ENCODE measurements around the gene TNFRSF1A.
"Not testable (repeated sequence)": the region's sequence is repeated elsewhere in the genome, so short reads cannot be mapped to it uniquely, and the experiment has no call there.

Gene TNFRSF1A

DNA sequence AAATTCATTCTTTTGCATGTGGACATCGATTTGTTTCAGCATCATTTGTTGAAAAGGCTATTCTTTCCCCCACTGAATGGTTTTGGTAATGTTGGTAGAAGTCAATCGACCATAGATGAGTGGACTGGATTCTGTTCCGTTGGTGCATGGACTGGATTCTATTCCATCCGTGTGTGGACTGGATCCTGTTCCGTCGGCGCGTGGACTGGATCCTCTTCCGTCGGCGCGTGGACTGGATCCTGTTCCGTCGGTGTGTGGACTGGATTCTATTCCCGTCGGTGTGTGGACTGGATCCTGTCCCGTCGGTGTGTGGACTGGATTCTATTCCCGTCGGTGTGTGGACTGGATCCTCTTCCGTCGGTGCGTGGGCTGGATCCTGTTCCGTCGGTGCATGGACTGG lies 52.0 kb downstream of the TNFRSF1A start:
- H3K4me1 ChIP-seq (ENCODE audit: control insufficient read depth, insufficient read depth, low read length): not testable (repeated sequence)

GRCh38 chr12:6289081-6289480 lies 52.8 kb downstream of the TNFRSF1A start:
- H3K4me3 ChIP-seq (ENCODE audit: low read depth, low read length); H3K27me3 ChIP-seq (ENCODE audit: control insufficient read depth, insufficient read depth, low read length); H3K9me3 ChIP-seq (ENCODE audit: control insufficient read depth, insufficient read depth, low read depth, low read length); H3K36me3 ChIP-seq (ENCODE audit: control insufficient read depth, insufficient read depth, low read length); H3K9ac ChIP-seq (ENCODE audit: low read length); H3K4me1 ChIP-seq (ENCODE audit: control insufficient read depth, insufficient read depth, low read length); H3K27ac ChIP-seq (ENCODE audit: low read depth, low read length): not testable (repeated sequence)

More for the DNA sequence above, 52.0 kb downstream of the TNFRSF1A start:
- not testable (repeated sequence) for H3K9me3 ChIP-seq (ENCODE audit: control insufficient read depth, insufficient read depth, low read depth, low read length); H3K27ac ChIP-seq (ENCODE audit: low read depth, low read length); H3K36me3 ChIP-seq (ENCODE audit: control insufficient read depth, insufficient read depth, low read length); H3K4me3 ChIP-seq (ENCODE audit: low read depth, low read length); H3K27me3 ChIP-seq (ENCODE audit: control insufficient read depth, insufficient read depth, low read length); H3K9ac ChIP-seq (ENCODE audit: low read length)

GRCh38 chr12:6288235-6288634 lies 53.6 kb downstream of the TNFRSF1A start:
- no peak overlapping the region for H3K4me3 ChIP-seq (ENCODE audit: low read depth, low read length)
- H3K9me3 ChIP-seq (ENCODE audit: control insufficient read depth, insufficient read depth, low read depth, low read length): peaks cover 8% of the 10 kb centered on the region; the same call in 1 of the 2 replicates
- H3K36me3 ChIP-seq (ENCODE audit: control insufficient read depth, insufficient read depth, low read length): no peaks in the 10 kb centered on the region
- H3K9ac ChIP-seq (ENCODE audit: low read length): no peak overlapping the region
- no peak overlapping the region for H3K27ac ChIP-seq (ENCODE audit: low read depth, low read length)
- no peaks in the 10 kb centered on the region; the same call in 1 of the 2 replicates for H3K4me1 ChIP-seq (ENCODE audit: control insufficient read depth, insufficient read depth, low read length)
- no peaks in the 10 kb centered on the region for H3K27me3 ChIP-seq (ENCODE audit: control insufficient read depth, insufficient read depth, low read length)

GRCh38 chr12:6285532-6286306 lies 56.2 kb downstream of the TNFRSF1A start:
- Histone ChIP-seq H3K9ac (ENCODE audit: low read length) (no peak overlapping the region), H3K4me3 (ENCODE audit: low read depth, low read length) (no peak overlapping the region), H3K27ac (ENCODE audit: low read depth, low read length) (no peak overlapping the region), H3K9me3 (ENCODE audit: control insufficient read depth, insufficient read depth, low read depth, low read length) (peaks cover 8% of the 10 kb centered on the region; the same call in 1 of the 2 replicates), H3K27me3 (ENCODE audit: control insufficient read depth, insufficient read depth, low read length) (no peaks in the 10 kb centered on the region), H3K4me1 (ENCODE audit: control insufficient read depth, insufficient read depth, low read length) (peaks cover 8% of the 10 kb centered on the region; the same call in 1 of the 2 replicates), H3K36me3 (ENCODE audit: control insufficient read depth, insufficient read depth, low read length) (no peaks in the 10 kb centered on the region)

DNA sequence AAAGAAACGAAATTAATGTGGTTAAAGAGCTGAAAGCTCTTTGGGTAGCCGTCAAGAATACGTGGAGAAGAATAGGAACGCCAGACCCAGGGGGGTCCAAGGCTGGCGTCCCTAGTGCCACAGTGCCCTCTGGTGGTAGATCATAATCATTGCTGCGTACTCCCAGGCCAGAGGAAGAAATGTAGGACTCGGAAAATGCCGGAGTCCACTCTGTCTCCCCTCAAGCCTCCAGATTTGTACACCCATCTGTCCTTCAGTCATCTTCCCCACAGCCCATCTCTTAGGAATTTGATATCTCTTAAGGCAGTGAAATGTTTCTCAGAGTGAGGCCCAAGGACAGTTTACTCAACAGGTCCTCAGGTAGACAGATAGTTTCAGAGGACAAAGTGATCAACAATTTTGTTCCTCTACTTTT lies 56.8 kb downstream of the TNFRSF1A start:
- H3K9ac ChIP-seq (ENCODE audit: low read length): no peak overlapping the region
- no peak overlapping the region for H3K27ac ChIP-seq (ENCODE audit: low read depth, low read length)
- H3K4me3 ChIP-seq (ENCODE audit: low read depth, low read length): no peak overlapping the region

GRCh38 chr12:6284273-6284672 lies 57.6 kb downstream of the TNFRSF1A start:
- H3K36me3 ChIP-seq (ENCODE audit: control insufficient read depth, insufficient read depth, low read length): no peaks in the 10 kb centered on the region
- no peak overlapping the region for H3K4me3 ChIP-seq (ENCODE audit: low read depth, low read length)
- H3K27me3 ChIP-seq (ENCODE audit: control insufficient read depth, insufficient read depth, low read length): no peaks in the 10 kb centered on the region
- no peak overlapping the region for H3K27ac ChIP-seq (ENCODE audit: low read depth, low read length)
- H3K4me1 ChIP-seq (ENCODE audit: control insufficient read depth, insufficient read depth, low read length): peaks cover 21% of the 10 kb centered on the region
- no peak overlapping the region for H3K9ac ChIP-seq (ENCODE audit: low read length)
- 0 out of 2 replicates have a peak, but pooled peaks cover under 1% of the 10 kb centered on the region for H3K9me3 ChIP-seq (ENCODE audit: control insufficient read depth, insufficient read depth, low read depth, low read length)

More for the DNA sequence above, 56.8 kb downstream of the TNFRSF1A start:
- Histone ChIP-seq H3K9me3 (ENCODE audit: control insufficient read depth, insufficient read depth, low read depth, low read length) (peaks cover 8% of the 10 kb centered on the region; the same call in 1 of the 2 replicates), H3K36me3 (ENCODE audit: control insufficient read depth, insufficient read depth, low read length) (no peaks in the 10 kb centered on the region), H3K27me3 (ENCODE audit: control insufficient read depth, insufficient read depth, low read length) (no peaks in the 10 kb centered on the region), H3K4me1 (ENCODE audit: control insufficient read depth, insufficient read depth, low read length) (peaks cover 13% of the 10 kb centered on the region)

GRCh38 chr12:6282453-6282840 lies 59.4 kb downstream of the TNFRSF1A start:
- H3K4me1 ChIP-seq (ENCODE audit: control insufficient read depth, insufficient read depth, low read length): peaks cover 35% of the 10 kb centered on the region
- H3K27ac ChIP-seq (ENCODE audit: low read depth, low read length): no peak overlapping the region
- no peaks in the 10 kb centered on the region; the same call in 1 of the 2 replicates for H3K27me3 ChIP-seq (ENCODE audit: control insufficient read depth, insufficient read depth, low read length)
- no peak overlapping the region for H3K4me3 ChIP-seq (ENCODE audit: low read depth, low read length)
- no peaks in the 10 kb centered on the region for H3K9me3 ChIP-seq (ENCODE audit: control insufficient read depth, insufficient read depth, low read depth, low read length)
- H3K36me3 ChIP-seq (ENCODE audit: control insufficient read depth, insufficient read depth, low read length): no peaks in the 10 kb centered on the region
- no peak overlapping the region for H3K9ac ChIP-seq (ENCODE audit: low read length)

DNA sequence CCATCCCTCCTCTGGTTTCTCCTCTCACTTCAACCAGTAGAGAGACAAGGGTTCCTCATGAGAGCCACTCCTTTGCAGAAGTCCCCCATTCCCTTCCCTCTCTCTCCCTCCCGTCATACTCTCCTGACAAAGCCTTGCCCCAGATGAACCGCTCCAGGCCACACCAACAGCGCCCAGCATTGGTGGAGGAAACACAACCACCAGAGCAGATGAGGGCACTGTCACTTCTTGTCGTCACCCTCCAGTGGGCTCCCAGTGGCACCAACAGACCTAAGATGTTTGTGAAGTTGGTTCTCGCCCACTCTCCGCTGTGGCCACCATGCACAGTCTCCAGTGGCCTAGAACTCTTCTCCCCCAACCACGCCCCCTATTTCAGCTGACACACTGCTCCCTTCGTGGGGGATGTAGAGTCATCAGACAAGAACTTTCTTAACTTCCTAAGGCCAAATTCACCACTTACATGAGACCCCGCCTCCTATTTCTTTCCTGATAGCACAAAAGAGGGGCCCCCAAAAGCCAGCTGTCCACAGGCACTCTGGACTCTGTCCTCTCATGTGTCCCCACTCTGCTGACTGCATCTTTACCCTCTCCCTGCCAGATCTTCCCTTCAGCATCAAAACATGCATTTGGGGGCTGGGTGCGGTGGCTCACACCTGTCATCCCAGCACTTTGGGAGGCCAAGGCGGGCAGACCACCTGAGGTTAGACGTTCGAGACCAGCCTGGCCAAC lies 60.6 kb downstream of the TNFRSF1A start:
- no peaks in the 10 kb centered on the region; the same call in 1 of the 2 replicates for H3K27me3 ChIP-seq (ENCODE audit: control insufficient read depth, insufficient read depth, low read length)
- H3K36me3 ChIP-seq (ENCODE audit: control insufficient read depth, insufficient read depth, low read length): no peaks in the 10 kb centered on the region
- H3K9me3 ChIP-seq (ENCODE audit: control insufficient read depth, insufficient read depth, low read depth, low read length): no peaks in the 10 kb centered on the region
- no peak overlapping the region for H3K9ac ChIP-seq (ENCODE audit: low read length)
- H3K4me1 ChIP-seq (ENCODE audit: control insufficient read depth, insufficient read depth, low read length): peaks cover 40% of the 10 kb centered on the region
- no peak overlapping the region for H3K27ac ChIP-seq (ENCODE audit: low read depth, low read length)
- no peak overlapping the region for H3K4me3 ChIP-seq (ENCODE audit: low read depth, low read length)

GRCh38 chr12:6280672-6281071 lies 61.2 kb downstream of the TNFRSF1A start:
- Histone ChIP-seq H3K9me3 (ENCODE audit: control insufficient read depth, insufficient read depth, low read depth, low read length) (no peaks in the 10 kb centered on the region), H3K9ac (ENCODE audit: low read length) (peak overlapping the region; percentile 56), H3K27ac (ENCODE audit: low read depth, low read length) (peak overlapping the region; percentile 63; the same call in 1 of the 2 replicates), H3K27me3 (ENCODE audit: control insufficient read depth, insufficient read depth, low read length) (no peaks in the 10 kb centered on the region; the same call in 1 of the 2 replicates), H3K4me1 (ENCODE audit: control insufficient read depth, insufficient read depth, low read length) (peaks cover 40% of the 10 kb centered on the region), H3K36me3 (ENCODE audit: control insufficient read depth, insufficient read depth, low read length) (no peaks in the 10 kb centered on the region), H3K4me3 (ENCODE audit: low read depth, low read length) (no peak overlapping the region)

- peaks cover 40% of the 10 kb centered on the region for H3K4me1 ChIP-seq (ENCODE audit: control insufficient read depth, insufficient read depth, low read length)
- peak overlapping the region; percentile 56 for H3K9ac ChIP-seq (ENCODE audit: low read length)
- no peaks in the 10 kb centered on the region; the same call in 1 of the 2 replicates for H3K27me3 ChIP-seq (ENCODE audit: control insufficient read depth, insufficient read depth, low read length)
- no peak overlapping the region for H3K4me3 ChIP-seq (ENCODE audit: low read depth, low read length)
- H3K36me3 ChIP-seq (ENCODE audit: control insufficient read depth, insufficient read depth, low read length): no peaks in the 10 kb centered on the region
- no peaks in the 10 kb centered on the region for H3K9me3 ChIP-seq (ENCODE audit: control insufficient read depth, insufficient read depth, low read depth, low read length)
- peak overlapping the region; percentile 63; the same call in 1 of the 2 replicates for H3K27ac ChIP-seq (ENCODE audit: low read depth, low read length)
Measured at GRCh38 chr12:6280053-6280469, 61.8 kb downstream of the TNFRSF1A start.

DNA sequence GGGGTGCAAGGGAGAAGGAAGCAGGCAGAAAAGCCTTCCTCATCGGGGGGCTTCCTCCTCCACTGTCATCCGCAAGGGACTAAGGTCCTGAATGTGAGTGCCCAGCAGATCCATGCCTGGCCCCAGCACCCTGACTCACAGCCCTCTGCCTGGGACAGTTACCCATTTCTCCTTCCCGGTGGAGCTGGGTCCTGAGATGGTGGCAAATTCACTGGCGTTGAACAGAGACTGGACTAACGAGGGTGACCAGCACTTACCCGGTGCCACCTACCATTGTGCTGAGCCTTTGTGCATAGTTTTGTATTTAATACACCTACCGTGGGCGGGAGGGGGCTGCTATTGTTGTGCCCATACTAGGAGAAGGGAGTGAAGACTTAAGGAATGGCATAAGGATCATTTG lies 62.2 kb downstream of the TNFRSF1A start:
- peaks cover 44% of the 10 kb centered on the region for H3K4me1 ChIP-seq (ENCODE audit: control insufficient read depth, insufficient read depth, low read length)
- no peaks in the 10 kb centered on the region for H3K36me3 ChIP-seq (ENCODE audit: control insufficient read depth, insufficient read depth, low read length)
- H3K9ac ChIP-seq (ENCODE audit: low read length): peak overlapping the region; percentile 56
- no peaks in the 10 kb centered on the region for H3K9me3 ChIP-seq (ENCODE audit: control insufficient read depth, insufficient read depth, low read depth, low read length)
- peak overlapping the region; percentile 2; the same call in 1 of the 2 replicates for H3K27ac ChIP-seq (ENCODE audit: low read depth, low read length)
- no peak overlapping the region for H3K4me3 ChIP-seq (ENCODE audit: low read depth, low read length)
- no peaks in the 10 kb centered on the region; the same call in 1 of the 2 replicates for H3K27me3 ChIP-seq (ENCODE audit: control insufficient read depth, insufficient read depth, low read length)
